HEK293 (cell line): ENCODE measurements around the gene PRR16.

ENCODE experiments used
- CTCF ChIA-PET: fragments of 350-600 bp; formaldehyde crosslinking; extraction: SDS; loops from one replicate; lab custom pipeline; 2021; ENCODE audit warnings: antibody characterized with exemption; lab: Yijun Ruan, JAX
- POLR2A ChIA-PET: fragments of 300-600 bp; formaldehyde crosslinking; extraction: SDS; loops from one replicate; lab custom pipeline; 2020; ENCODE audit warnings: antibody characterized with exemption, inconsistent platforms; lab: Yijun Ruan, JAX
- H3K27ac ChIP-seq: fragments of 200-500 bp; sonication (Bioruptor generic); 2 replicates; pipeline ENCODE4 v1.5.1; 2014; ENCODE audit warnings: low read depth, low read length, control low read depth, inconsistent platforms; ENCODE audit errors: extremely low read depth
- H3K36me3 ChIP-seq, 2 experiments: fragments of 200-500 bp in 1 of 2; sonication (Bioruptor generic) in 1 of 2; 1 replicate in 1 of 2; 2 replicates in 1 of 2; pipeline ENCODE4 v1.5.1; 2014 to 2017; ENCODE audit warnings: inconsistent platforms in 2 of 2, low read length in 2 of 2; ENCODE audit not compliant: control insufficient read depth in 2 of 2, insufficient read depth in 1 of 2
- H3K4me1 ChIP-seq: fragments of 200-500 bp; sonication (Bioruptor generic); 2 replicates; pipeline ENCODE4 v1.5.1; 2014; ENCODE audit warnings: mild to moderate bottlenecking, low read length, inconsistent platforms; ENCODE audit not compliant: control insufficient read depth, insufficient read depth
- H3K4me3 ChIP-seq: 2 replicates; pipeline ENCODE4 v1.5.1; 2011; ENCODE audit warnings: low read depth, mild to moderate bottlenecking, control low read depth, low read length, moderate library complexity
- H3K9me3 ChIP-seq: fragments of 200-500 bp; sonication (Bioruptor generic); 2 replicates; pipeline ENCODE4 v1.5.1; 2014; ENCODE audit warnings: low read depth, low read length, inconsistent platforms; ENCODE audit not compliant: control insufficient read depth, insufficient read depth
- BCL11A ChIP-seq: fragments of 450-650 bp; formaldehyde crosslinking; IDR thresholded peaks from 2 replicates; pipeline ENCODE4 v1.5.1; 2016; ENCODE audit warnings: low read depth, missing biosample characterization, missing genetic modification characterization
- GLIS2 ChIP-seq: fragments of 450-650 bp; formaldehyde crosslinking; IDR thresholded peaks from 2 replicates; pipeline ENCODE4 v1.5.1; 2016; ENCODE audit warnings: missing biosample characterization, missing genetic modification characterization
- KLF1 ChIP-seq: fragments of 450-650 bp; formaldehyde crosslinking; IDR thresholded peaks from 2 replicates; pipeline ENCODE4 v1.5.1; 2016; ENCODE audit warnings: missing biosample characterization, missing genetic modification characterization
- SALL2 ChIP-seq: fragments of 450-650 bp; formaldehyde crosslinking; IDR thresholded peaks from 2 replicates; pipeline ENCODE4 v1.5.0; 2017; ENCODE audit warnings: missing biosample characterization, mild to moderate bottlenecking, missing genetic modification characterization, borderline replicate concordance
- ZBTB1 ChIP-seq: fragments of 450-650 bp; formaldehyde crosslinking; IDR thresholded peaks from 2 replicates; pipeline ENCODE4 v1.5.1; 2016; ENCODE audit warnings: missing biosample characterization, missing genetic modification characterization
- ZNF133 ChIP-seq: fragments of 450-650 bp; formaldehyde crosslinking; IDR thresholded peaks from 2 replicates; pipeline ENCODE4 v1.5.1; 2016; ENCODE audit warnings: missing biosample characterization, missing genetic modification characterization
- ZNF585B ChIP-seq: fragments of 450-650 bp; formaldehyde crosslinking; IDR thresholded peaks from 2 replicates; pipeline ENCODE4 v1.5.1; 2016; ENCODE audit warnings: missing biosample characterization, missing genetic modification characterization
- ZNF747 ChIP-seq: fragments of 450-650 bp; formaldehyde crosslinking; IDR thresholded peaks from 2 replicates; pipeline ENCODE4 v1.5.1; 2016; ENCODE audit warnings: missing biosample characterization, missing genetic modification characterization
- ZSCAN16 ChIP-seq: fragments of 450-650 bp; formaldehyde crosslinking; IDR thresholded peaks from 2 replicates; pipeline ENCODE4 v1.5.1; 2016; ENCODE audit warnings: missing biosample characterization, missing genetic modification characterization
- ZSCAN30 ChIP-seq: fragments of 450-650 bp; IDR thresholded peaks from 2 replicates; pipeline ENCODE4 v1.5.1; 2018; ENCODE audit warnings: missing biosample characterization, mild to moderate bottlenecking, missing genetic modification characterization, moderate library complexity
- TF ChIP-seq, protein P1 (sequence below): fragments of 450-650 bp; formaldehyde crosslinking; IDR thresholded peaks from 2 replicates; pipeline ENCODE4 v1.5.1; 2016; ENCODE audit warnings: missing biosample characterization, missing genetic modification characterization
- TF ChIP-seq, protein P2 (sequence below): fragments of 450-650 bp; formaldehyde crosslinking; IDR thresholded peaks from 2 replicates; pipeline ENCODE4; 2016; ENCODE audit warnings: missing biosample characterization, missing genetic modification characterization
- TF ChIP-seq, protein P3 (sequence below): fragments of 450-650 bp; formaldehyde crosslinking; IDR thresholded peaks from 2 replicates; pipeline ENCODE4 v1.5.1; 2016; ENCODE audit warnings: missing biosample characterization, missing genetic modification characterization
- TF ChIP-seq, protein P4 (sequence below): sonication (generic); formaldehyde crosslinking; IDR thresholded peaks from 2 replicates; pipeline ENCODE4 v1.8.1; 2022; ENCODE audit warnings: mild to moderate bottlenecking, moderate library complexity, missing genetic modification reagents
- TF ChIP-seq, protein P5 (sequence below): fragments of 450-650 bp; formaldehyde crosslinking; IDR thresholded peaks from 2 replicates; pipeline ENCODE4 v1.5.1; 2016; ENCODE audit warnings: missing biosample characterization, missing genetic modification characterization
- TF ChIP-seq, protein P6 (sequence below): fragments of 450-650 bp; formaldehyde crosslinking; IDR thresholded peaks from 2 replicates; pipeline ENCODE4 v1.5.1; 2017; ENCODE audit warnings: missing biosample characterization, mild to moderate bottlenecking, missing genetic modification characterization, moderate library complexity

The PRR16 gene

DNA sequence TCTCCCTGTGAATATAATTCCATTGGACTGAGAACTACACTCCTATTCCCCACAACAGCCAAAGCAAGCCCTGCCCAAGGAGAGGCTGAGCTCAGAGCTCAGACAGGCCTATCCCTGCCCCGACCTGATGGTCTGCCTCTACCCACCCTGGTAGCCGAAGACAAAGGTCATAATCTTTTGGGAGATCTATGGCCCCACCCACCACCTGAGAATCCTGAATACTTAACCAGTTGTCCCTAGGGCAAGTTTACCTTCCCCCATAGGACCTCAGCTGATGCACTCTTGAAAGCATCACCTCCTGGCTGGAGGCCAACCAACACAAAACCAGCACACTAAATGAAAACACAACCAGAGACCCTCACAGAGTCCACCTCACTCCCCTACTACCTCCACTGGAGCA, 167.5 kb downstream of the PRR16 start:
- H3K9me3 ChIP-seq: no peaks in the 10 kb centered on the region
- POLR2A ChIA-PET: no interaction called here
- no peak overlapping the region for H3K27ac ChIP-seq
- no peak overlapping the region for H3K4me3 ChIP-seq
- no peaks in the 10 kb centered on the region for H3K36me3 ChIP-seq
- TF ChIP-seq, protein P1, sequence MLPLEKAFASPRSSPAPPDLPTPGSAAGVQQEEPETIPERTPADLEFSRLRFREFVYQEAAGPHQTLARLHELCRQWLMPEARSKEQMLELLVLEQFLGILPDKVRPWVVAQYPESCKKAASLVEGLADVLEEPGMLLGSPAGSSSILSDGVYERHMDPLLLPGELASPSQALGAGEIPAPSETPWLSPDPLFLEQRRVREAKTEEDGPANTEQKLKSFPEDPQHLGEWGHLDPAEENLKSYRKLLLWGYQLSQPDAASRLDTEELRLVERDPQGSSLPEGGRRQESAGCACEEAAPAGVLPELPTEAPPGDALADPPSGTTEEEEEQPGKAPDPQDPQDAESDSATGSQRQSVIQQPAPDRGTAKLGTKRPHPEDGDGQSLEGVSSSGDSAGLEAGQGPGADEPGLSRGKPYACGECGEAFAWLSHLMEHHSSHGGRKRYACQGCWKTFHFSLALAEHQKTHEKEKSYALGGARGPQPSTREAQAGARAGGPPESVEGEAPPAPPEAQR: no peak
- TF ChIP-seq, protein P2, sequence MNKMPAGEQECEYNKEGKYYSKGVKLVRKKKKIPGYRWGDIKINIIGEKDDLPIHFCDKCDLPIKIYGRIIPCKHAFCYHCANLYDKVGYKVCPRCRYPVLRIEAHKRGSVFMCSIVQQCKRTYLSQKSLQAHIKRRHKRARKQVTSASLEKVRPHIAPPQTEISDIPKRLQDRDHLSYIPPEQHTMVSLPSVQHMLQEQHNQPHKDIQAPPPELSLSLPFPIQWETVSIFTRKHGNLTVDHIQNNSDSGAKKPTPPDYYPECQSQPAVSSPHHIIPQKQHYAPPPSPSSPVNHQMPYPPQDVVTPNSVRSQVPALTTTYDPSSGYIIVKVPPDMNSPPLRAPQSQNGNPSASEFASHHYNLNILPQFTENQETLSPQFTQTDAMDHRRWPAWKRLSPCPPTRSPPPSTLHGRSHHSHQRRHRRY (tag by site-specific recombination): no peak
- TF ChIP-seq KLF1: no peak
- no peak for TF ChIP-seq ZSCAN16
- TF ChIP-seq, protein P3, sequence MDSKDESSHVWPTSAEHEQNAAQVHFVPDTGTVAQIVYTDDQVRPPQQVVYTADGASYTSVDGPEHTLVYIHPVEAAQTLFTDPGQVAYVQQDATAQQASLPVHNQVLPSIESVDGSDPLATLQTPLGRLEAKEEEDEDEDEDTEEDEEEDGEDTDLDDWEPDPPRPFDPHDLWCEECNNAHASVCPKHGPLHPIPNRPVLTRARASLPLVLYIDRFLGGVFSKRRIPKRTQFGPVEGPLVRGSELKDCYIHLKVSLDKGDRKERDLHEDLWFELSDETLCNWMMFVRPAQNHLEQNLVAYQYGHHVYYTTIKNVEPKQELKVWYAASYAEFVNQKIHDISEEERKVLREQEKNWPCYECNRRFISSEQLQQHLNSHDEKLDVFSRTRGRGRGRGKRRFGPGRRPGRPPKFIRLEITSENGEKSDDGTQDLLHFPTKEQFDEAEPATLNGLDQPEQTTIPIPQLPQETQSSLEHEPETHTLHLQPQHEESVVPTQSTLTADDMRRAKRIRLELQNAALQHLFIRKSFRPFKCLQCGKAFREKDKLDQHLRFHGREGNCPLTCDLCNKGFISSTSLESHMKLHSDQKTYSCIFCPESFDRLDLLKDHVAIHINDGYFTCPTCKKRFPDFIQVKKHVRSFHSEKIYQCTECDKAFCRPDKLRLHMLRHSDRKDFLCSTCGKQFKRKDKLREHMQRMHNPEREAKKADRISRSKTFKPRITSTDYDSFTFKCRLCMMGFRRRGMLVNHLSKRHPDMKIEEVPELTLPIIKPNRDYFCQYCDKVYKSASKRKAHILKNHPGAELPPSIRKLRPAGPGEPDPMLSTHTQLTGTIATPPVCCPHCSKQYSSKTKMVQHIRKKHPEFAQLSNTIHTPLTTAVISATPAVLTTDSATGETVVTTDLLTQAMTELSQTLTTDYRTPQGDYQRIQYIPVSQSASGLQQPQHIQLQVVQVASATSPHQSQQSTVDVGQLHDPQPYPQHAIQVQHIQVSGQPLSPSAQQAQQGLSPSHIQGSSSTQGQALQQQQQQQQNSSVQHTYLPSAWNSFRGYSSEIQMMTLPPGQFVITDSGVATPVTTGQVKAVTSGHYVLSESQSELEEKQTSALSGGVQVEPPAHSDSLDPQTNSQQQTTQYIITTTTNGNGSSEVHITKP (tag by site-specific recombination): no peak
- no peak for TF ChIP-seq ZBTB1 (tag by site-specific recombination)
- no peak for TF ChIP-seq ZNF585B
- TF ChIP-seq, protein P4, sequence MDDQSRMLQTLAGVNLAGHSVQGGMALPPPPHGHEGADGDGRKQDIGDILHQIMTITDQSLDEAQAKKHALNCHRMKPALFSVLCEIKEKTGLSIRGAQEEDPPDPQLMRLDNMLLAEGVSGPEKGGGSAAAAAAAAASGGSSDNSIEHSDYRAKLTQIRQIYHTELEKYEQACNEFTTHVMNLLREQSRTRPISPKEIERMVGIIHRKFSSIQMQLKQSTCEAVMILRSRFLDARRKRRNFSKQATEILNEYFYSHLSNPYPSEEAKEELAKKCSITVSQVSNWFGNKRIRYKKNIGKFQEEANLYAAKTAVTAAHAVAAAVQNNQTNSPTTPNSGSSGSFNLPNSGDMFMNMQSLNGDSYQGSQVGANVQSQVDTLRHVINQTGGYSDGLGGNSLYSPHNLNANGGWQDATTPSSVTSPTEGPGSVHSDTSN (CRISPR knock-in tag): no peak
- no peak for TF ChIP-seq ZNF747
- TF ChIP-seq ZNF133: no peak
- no peak for TF ChIP-seq GLIS2 (tag by site-specific recombination)
- no peak for TF ChIP-seq SALL2
- TF ChIP-seq BCL11A: no peak
- no peak for TF ChIP-seq ZSCAN30 (tag by site-specific recombination)
- TF ChIP-seq, protein P5, sequence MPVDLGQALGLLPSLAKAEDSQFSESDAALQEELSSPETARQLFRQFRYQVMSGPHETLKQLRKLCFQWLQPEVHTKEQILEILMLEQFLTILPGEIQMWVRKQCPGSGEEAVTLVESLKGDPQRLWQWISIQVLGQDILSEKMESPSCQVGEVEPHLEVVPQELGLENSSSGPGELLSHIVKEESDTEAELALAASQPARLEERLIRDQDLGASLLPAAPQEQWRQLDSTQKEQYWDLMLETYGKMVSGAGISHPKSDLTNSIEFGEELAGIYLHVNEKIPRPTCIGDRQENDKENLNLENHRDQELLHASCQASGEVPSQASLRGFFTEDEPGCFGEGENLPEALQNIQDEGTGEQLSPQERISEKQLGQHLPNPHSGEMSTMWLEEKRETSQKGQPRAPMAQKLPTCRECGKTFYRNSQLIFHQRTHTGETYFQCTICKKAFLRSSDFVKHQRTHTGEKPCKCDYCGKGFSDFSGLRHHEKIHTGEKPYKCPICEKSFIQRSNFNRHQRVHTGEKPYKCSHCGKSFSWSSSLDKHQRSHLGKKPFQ (tag by site-specific recombination): no peak
- TF ChIP-seq, protein P6, sequence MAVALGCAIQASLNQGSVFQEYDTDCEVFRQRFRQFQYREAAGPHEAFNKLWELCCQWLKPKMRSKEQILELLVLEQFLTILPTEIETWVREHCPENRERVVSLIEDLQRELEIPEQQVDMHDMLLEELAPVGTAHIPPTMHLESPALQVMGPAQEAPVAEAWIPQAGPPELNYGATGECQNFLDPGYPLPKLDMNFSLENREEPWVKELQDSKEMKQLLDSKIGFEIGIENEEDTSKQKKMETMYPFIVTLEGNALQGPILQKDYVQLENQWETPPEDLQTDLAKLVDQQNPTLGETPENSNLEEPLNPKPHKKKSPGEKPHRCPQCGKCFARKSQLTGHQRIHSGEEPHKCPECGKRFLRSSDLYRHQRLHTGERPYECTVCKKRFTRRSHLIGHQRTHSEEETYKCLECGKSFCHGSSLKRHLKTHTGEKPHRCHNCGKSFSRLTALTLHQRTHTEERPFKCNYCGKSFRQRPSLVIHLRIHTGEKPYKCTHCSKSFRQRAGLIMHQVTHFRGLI (tag by site-specific recombination): no peak
- TF ChIP-seq, all 188 proteins: peak for 0
- no peaks in the 10 kb centered on the region for H3K4me1 ChIP-seq
- CTCF ChIA-PET: interaction anchor here (0.5 to 1.4 kb wide), 3 partner anchors 13 to 228 kb away, joined by 3 read pairs; no protein-coding TSS in a partner anchor
